LoVo (cell line): ENCODE results near the gene TSACC.
"Not testable (repeated sequence)": the region's sequence is repeated elsewhere in the genome, so short reads cannot be mapped to it uniquely, and the experiment has no call there.

Source experiments
- DNase-seq: peaks from one replicate; pipeline ENCODE4 v3.0.0-alpha.2; 2016; ENCODE audit warnings: low spot score

TSACC gene

DNA sequence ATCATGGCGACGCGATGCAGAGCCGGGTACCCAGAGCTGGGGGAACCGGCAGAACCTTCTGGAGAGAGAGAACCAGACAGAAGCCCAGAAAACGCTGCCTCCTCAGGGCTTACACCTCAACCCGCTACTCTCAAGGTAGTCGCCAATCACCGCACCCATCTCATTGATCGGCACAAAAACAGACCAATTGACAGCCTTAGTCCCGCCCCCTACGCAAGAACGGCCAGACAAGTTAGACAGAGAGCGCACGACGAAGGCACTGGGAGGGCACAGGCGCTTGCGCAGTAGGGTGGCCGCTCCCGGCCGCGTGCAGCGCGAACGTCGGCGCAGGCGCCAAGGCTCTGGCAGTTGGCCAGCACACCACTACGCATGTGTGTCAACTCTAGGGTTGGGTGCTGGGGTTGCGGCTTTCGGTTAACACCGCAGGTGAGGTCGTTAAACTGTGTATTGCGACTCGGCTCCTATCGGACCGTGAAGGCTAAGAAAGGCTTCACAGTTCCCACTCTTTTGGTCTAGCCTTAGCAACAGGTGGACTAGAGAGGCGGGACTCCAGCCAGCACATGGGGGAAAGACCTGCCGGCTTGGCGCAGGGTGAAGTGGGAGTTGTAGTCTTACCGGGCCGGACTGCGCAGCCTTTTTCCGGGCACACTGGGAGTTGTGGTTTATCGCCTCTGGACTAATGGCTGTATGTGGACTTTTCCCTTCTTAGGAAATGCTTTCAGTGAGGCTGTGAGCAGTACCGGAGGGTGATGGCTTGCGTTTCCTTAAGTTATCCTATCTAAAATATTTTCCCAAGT lies at the start of gene TSACC, which contains the start of gene CCT3:
Gene TSACC, plus strand, starts transcription at position 347 of the 797 bp plus-strand sequence. CDS start 1,232 bp downstream, outside the sequence.
Gene CCT3, minus strand, starts transcription at position 113 of the 797 bp plus-strand sequence. Its CDS starts 108 bp downstream, at position 5.
- peak; percentile 99 for DNase-seq

DNA sequence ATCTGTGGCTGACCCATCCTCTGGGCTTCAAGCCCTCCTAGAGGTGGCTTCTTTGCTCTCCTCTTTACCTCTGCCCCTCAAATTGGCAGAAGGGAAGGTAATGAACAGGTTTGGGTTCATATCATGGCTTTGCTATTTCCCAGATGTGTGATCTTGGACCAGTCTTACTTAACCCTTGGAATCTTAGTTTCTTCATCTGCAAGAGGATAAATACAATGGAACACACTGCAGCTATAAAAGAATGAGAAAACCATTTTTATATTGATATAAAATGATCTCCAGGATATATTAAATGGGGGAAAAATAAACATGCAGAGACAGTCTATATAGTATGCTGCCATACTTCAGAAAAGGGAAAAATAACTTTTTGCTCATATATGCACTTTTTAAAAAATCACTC lies 48.5 kb upstream of the TSACC start:
- DNase-seq = no peak

DNA sequence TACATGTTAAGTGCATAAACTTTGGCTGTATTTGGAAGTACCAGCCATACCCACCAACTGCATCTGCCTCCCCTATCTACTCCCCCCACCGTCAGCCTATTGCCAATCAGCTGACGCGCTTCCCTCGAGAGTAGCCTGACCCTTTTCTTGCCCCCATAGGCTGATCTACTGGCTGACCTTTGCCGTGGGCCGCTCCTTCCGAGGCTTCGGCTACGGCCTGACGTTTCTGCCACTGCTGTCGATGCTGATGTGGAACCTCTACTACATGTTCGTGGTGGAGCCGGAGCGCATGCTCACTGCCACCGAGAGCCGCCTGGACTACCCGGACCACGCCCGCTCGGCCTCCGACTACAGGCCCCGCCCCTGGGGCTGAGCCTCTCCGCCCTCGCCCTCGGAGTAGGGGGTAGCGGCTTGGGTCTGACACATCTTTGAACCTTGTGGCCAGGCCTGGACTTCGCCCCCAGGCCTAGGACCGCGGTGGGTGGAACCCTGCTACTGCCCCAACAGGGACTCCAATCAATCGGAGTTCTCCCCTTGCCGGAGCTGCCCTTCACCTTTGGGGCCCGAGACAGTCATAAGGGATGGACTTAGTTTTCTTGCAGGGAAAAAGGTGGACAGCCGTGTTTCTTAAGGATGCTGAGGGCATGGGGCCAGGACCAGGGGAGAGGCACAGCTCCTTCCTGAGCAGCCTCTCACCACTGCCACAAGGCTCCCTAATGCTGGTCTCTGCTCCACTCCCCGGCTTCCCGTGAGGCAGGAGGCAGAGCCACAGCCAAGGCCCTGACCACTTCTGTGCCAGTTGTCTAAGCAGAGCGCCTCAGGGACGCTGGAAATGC lies 46.9 kb upstream of the TSACC start:
- no peak for DNase-seq

DNA sequence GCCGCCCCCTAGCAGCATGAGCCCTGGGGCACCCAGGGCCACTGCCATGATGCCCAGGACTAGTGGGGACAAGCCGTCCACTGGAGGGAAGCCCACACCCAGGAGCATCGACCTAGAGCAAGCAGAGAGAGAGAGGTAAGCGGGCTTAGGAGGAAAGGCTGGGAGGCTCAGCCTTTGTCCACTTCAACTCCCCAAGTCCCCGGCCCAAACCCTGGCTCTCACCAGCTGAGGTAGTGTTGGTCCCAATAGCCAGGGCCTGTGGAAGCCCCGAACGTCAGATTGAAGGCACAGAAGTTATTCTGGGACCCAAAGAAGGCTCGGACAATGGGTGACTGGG lies 45.3 kb upstream of the TSACC start:
- no peak for DNase-seq

DNA sequence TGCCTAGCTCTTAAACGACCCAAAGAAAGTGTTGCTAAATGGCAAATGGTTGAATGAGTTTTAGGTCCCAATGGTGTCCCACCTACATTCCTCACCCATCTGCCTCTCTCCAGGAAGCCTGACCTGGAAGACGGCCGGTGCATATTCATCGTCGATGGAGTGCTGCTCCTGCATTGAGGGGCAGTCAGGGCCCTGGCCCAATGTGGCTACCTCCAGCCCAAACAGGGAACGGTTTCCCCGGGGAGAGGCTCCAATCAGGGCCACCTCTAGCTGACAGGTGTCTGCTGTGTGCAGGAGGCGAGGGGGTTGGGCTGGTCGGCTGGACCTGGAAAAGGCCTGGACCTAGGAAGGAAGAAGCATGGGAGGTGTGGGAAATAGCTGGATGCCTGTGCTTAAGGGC lies 44.4 kb upstream of the TSACC start:
- DNase-seq = no peak

DNA sequence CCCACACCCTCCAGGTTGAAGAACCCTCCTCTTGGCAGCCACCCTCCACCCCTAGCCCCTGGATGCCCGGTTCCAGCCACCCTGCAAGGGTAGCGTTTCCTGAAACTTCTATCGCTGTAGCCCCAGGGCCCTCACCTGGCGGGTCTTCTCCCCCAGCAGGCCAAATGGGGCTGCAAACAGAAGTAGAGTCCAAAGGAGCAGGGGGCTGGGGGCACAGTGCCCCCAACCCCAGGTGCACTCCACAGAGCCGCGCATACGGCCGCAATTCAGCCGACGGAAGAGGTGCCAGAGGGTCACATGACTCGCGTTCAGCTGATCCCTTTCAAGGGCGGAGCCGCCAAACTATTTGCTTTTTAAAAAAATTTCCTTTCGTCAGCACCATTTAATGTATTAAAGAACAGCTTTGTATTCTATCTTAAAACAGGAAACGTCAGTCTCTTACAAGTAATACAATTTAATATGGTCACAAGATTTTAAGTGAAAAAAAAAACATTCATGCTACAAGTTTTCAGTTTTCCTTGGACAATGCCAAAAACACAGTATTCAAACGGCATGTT lies 42.9 kb upstream of the TSACC start, which contains the start of gene GLMP:
Gene GLMP, minus strand, starts transcription at position 289 of the 557 bp plus-strand sequence. Its CDS starts 34 bp downstream, at position 255.
- peak; percentile 72 for DNase-seq

DNA sequence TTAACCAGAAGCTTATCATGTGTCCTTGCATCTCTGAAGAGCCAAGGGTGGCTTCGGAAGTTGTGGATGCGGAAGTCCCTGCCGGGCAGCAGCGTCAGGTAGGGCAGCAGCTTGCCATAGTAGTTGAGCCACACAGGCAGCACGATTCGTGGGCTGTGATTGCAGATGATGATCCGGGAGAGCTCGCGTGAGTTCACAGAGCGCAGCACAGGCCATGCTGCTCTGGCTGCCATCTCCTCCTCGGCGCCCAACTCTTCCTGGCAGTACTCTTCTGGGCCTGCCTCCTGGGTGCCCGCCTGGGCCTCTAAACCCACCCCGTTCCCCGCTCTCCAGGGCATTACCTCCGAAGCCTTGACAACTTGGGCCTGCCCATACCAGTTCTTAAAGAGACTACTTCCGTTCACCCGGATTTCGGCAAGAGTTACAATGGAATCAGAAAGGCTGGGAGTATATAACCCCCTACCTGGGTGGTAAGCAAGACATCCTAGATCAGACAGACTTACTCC lies 39.4 kb upstream of the TSACC start, which contains the start of gene VHLL:
Gene VHLL, minus strand, starts transcription at position 456 of the 506 bp plus-strand sequence. Its CDS starts 118 bp downstream, at position 338.
- no peak for DNase-seq

DNA sequence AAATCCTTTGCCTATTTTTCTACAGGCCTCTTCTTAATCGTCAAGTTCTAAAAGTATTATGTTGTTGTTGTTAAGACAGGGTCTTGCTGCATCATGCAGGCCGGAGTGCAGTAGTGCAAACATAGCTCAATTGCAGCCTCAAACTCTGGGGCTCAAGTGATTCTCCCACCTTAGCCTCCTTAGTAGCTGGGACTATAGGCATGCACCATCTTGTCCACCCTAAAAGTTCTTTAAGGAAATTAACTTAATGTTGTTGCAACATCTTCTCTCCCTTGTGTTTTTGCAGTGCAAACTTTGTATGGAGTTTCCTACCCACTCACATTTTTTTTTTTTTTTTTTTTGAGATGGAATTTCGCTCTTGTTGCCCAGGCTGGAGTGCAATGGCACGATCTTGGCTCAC lies 35.1 kb upstream of the TSACC start:
- DNase-seq = no peak

DNA sequence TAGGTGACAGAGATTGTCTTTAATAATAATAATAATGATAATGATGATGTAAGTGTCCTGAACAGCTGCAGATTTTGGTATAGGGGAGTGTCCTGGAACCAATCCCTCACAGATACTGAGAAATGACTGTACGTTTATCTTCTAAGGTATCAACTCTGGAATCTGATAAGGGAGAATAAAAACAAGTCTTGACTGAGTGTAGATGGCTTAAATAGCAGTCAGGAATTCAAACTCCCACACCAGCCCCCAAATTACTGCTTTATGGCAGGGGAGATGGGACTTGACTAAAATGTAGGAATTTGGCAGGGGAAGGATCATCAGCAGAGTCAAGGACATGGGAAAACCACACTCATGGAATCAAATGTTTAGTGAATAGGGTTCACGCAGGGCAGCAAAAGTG lies 33.1 kb upstream of the TSACC start:
- DNase-seq = no peak

DNA sequence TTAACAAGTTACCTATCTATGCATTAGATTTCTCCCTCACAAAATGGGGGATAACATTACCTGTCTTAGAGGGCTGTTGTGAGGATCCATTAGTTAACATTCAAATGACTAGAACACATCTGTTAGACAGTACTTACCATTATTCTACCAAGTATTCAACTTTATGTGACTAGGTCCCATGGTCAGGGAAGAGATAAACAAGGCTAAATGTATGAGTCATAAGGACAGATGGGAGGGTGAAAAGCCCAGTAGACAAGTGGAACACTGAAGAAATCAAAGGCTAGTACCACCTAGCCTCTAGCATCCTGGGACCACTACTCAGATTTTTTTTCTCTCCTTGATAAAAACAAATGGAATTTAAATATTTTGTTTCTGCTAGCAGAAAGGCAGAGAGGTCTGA lies 30.2 kb upstream of the TSACC start:
- no peak for DNase-seq

DNA sequence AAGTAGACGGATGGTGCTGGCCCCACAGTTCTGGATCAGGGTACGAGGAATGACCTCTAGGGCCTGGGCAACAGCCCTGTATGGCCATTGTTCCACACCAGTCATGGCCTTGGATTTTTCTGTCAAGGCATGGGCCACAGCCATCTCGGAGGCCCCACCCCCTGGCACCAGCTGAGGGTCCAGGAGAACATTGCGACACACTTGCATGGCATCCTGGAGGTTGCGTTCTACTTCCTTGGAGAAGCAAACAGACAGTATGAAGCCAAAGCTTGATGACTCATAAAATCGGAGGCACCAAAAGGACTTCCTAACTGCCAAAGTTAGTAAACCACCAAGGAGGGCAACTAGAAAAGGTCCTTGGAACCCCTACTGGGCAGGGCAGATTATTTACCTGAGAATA lies 27.4 kb upstream of the TSACC start:
- no peak for DNase-seq

DNA sequence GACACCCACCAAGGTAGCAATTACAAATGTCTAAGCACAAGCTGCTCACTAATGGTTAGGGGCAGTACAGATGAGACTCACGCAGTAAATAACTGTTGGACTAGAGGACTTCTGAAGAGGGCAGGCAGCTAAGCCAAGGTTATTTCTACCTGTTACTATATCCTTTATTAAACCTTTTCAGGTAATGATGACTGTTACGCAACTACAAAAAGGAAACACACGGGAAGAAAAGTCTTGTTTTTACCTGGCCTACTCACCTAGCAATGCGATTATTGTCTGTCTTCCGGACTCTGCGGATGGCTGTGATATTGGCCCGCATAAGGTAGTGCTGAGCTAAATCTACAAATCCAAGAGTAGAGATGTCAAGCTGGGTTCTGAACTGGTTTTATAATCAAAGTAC lies 21.4 kb upstream of the TSACC start:
- no peak for DNase-seq

DNA sequence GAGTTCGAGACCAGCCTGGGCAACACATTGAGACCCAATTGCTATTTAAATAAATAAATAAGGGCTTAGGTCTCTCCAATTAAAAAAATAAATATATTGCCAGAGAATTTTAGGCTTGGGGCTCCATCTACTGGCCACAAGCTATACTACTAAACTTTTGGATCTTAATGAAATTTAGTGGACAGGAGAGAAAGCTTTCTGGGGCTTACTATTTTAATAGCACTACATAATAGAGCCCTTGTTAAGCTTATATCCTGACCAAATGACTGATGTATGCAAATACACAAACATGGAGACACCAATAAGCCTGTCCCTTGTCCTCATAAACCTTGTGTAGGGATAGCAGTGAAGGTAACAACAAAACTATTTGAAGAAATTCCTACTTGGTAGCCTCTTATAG lies 18.7 kb upstream of the TSACC start:
- DNase-seq = no peak

DNA sequence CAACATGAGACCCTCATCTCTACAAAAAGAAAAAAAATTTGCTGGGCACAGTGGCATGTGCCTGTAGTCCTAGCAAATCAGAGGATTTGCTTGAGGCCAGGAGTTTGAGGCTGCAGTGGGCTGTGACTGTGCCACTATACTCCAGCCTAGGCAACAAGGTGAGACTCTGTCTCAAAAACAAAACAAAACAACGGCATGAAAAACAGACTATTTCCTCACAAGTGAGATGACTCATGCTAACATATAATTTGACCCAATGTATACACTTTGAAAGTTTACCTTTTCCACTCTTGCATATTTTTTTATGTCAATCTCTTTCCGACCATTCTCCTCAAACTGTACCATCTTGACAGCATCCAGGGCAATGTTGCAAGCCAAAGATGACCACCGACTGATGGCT lies 17.8 kb upstream of the TSACC start:
- no peak for DNase-seq

DNA sequence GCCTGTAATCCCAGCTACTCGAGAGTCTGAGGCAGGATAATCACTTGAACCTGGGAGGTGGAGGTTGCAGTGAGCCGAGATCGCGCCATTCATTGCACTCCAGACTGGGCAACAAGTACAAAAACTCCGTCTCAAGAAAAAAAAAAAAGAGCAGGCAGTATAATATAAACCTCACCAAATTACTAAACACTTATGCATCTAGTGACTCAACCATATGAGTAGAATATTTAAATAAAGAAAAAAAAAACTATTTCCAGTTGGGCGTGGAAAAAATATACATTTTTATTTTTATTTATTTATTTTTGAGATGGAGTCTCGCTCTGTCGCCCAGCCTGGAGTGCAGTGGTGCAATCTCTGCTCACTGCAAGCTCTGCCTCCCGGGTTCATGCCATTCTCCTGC lies 15.1 kb upstream of the TSACC start:
- not testable (repeated sequence) for DNase-seq

DNA sequence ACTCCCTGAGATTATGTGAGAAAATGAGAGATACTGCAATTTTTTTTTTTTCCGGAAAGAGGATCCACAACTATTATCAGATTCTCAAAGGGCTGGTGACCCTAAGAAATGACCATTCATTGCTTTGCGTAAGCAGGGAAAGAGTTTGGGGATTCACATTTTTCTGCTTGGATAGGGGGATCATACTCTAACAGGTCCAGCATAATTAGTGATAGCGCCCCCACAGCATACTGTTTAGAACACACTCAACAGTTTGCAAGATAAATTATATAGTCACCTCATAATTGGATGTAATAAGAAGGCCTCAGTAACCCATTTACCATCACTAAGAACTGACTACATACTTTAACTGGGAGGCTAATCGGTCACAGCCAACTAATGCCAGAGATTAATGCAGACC lies 2.1 kb upstream of the TSACC start:
- DNase-seq = no peak

DNA sequence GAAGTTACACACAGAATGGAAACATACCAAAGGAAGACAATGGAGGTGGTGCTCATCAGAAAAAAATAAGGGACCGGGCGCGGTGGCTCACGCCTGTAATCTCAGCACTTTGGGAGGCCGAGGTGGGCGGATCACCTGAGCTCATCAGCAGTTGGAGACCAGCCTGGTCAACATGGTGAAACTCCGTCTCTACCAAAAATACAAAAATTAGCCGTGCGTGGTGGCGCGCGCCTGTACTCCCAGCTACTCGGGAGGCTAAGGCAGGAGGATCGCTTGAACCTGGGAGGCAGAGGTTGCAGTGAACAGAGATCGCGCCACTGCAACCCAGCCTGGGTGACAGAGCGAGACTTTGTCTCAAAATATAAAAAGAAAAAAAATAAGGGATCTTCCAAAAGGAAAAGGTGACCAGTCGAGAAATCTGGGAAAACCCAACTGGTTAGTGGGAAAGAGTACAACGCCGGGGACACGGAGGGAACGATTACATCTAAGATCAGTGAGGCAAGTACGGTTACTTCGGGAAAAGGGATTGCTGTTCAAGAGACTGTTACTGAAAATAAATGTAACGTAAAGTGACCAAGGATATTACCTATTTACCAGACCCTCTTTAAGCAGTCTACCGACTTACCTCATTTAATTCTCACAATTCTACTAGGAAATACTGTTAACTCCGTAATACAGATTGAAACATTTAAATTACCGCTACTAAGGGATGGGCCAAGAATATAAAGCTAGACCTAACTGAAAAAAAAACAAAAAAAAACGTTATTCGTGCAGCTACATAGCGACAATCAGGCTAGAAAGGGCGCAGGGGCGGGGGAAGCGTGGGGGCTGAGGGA lies 1.1 kb upstream of the TSACC start:
- DNase-seq = no peak

DNA sequence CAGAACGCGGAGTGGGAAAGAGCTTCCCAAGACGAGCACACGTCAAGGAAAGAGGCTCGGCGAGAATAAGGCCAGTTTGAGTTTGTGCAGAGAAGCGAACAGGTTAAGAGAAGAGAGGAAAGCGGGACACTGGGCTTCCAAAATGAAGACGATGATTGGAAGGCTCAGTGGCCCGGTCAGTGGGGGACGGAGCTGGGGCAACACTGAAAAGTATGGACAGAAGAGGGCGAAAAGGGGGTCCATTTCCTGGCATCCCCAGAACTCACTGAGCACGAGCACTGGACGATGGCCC lies 492 bp upstream of the TSACC start:
- no peak for DNase-seq

DNA sequence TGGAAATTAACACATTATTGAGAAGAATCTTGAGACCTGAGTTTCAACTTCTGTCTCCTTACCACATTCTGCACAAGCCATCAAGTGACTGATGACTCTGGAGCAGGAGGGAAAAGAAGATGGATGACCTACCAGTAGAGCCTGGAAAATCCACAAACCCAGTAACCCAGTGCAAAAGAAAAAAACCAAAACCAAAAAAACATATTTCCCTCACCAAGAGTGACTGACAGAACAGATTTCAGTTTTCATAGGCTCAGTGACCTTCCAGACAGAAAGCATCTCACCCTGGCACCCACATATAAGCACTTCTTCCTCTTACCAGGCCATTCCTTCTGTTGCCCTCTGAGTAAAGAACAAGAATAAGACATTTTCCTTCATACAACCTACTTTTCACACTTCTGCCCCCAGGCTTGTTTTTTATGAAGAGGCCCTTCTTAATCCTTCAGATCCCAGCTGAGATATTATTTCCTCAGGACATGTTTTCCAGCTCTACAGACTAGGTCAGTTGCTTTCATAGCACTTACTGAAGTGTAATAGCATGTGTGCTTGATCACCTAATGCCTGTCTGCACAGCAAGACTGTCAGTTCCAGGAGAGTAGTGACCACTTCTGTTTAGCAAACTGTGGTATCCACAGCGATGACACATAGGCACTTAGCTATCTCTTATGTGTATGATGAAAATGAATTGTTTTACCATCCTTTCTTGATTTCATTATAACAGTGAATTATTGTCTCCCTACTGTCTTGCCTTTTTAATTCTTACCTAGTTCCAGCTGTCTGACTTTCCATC lies 4.0 kb downstream of the TSACC start:
- DNase-seq = no peak

DNA sequence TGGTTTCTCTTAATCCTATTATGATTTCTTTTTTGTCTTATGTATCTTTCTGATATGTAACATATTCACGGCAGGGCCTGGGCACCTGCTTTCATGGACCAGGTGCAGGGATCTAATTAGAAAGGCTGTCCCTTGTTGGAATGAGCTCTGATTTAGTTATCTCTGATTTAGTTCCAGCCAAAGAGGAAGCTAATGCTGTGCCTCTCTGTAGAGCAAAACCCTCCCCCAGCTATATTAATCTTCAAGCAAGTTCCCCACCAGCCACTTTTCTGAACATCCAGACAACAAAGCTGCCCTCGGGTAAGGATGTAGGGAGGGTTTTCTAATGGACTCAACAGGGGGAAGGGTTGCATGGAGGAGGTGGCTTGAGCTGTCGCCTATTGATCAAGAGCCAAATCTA lies 6.1 kb downstream of the TSACC start:
- DNase-seq = no peak

DNA sequence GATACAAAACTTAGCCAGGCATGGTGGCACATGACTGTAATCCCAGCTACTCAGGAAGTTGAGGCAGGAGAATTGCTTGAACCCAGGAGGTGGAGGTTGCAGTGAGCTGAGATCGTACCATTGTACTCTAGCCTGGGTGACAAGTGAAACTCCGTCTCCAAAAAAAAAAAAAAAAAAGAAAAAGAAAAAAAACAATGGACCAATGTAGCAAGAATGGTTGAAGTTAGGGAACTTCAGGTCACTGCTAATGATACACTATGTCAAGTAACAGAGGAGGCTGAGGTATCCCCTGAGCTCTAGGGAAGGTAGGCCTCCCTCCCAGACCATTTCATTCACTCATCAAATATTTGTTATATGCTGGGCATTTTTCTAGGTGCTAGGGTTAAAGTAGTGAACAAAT lies 7.7 kb downstream of the TSACC start:
- DNase-seq = not testable (repeated sequence)
